DMS79 (cell line): ENCODE measurements around the gene KLHL14.

Experiments
- DNase-seq: peaks from one replicate; lab custom pipeline; 2025; lab: John Stamatoyannopoulos, UW

Gene KLHL14

DNA sequence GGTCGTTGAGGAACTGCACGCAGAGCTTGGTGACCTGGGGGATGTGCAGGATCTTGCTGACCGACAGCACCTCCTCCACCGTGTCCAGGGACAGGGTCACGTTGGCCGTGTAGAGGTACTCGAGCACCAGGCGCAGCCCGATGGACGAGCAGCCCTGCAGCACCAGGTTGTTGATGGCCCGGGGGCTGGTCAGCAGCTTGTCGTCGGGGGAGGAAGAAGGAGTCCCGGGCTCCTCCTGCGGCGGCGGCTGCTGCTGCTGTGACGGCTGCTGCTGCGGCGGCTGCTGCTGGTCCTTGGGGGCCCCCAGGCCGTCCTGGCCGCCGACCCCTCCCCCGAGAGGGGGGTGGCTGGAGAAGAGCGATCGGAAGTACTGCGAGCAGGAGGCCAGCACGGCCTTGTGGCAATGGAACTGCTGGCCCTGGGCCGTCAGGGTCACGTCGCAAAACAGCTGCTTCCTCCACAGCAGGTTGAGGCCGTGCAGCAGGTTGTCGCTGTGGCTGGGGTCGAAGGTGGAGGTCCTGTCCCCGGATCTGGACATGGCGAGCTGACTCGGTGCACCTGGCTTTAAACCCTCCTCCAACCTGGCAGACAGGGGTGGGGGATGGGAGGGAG, 2.7 kb downstream of the KLHL14 start:
- DNase-seq: no peak

DNA sequence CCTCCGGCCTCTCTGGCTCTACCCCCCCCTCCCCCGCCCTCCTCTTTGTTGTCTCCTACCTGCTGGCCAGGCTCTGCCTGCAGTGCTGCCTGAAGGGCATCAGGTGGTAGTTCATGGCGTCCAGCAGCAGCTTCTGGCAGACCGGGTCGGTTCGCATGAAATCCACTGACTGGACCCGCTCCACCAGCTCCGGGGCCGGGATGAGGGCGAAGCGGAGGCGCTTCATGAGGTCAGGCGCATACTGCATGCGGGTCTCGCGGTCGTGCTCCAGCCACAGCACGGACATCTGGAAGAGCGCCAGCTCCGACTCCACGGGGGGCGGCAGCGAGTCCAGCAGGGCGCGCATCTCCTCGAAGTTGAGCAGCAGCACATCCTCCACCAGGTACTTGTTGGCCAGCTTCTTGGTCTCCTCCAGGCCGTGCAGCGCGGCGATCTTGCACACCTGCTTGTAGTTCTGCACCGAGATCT, 3.2 kb downstream of the KLHL14 start:
- DNase-seq: no peak

DNA sequence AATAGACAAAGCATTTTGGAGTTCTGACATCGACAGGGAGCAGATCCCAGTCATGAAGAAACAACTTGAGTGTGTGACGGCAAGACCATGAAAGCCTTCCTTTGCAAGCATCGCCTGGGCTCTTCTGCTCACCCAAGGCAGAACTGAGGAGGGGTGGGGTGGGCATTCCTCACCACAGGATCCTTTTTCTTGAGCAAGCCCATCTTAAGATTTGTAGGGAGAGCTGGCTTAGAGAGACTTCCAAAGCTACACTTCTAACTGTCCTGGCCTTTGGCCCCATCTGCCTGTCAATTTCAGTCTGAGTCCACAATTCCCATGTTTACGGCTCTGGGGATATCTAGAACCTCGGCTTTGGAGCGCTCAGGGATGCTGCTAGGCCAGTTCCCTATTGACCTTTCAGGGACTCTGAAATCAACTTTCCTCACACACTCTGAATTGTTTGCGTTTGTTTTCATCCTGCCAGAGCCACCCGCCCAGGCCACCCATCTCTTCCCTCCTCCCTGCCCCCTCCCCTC, 3.7 kb downstream of the KLHL14 start:
- no peak for DNase-seq

DNA sequence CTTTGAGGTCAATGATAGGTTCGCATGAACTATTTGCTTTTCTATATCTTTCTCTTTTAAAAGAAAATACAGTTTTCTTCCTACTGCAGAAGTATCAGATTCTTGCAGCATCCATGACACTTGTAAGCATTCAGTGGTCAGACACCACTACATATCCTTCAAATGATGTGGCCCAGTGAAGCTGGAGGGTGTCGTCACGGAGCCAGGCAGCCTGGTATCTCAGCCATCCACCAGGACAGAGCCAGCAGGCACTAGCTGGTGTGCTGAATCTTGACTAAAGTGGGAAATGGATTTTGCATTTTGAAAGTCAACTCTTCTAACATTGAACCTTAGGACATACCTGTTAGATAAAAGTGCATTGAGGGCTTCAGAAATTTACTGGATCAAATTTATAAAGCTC, 5.4 kb downstream of the KLHL14 start:
- peak; percentile 22 for DNase-seq

DNA sequence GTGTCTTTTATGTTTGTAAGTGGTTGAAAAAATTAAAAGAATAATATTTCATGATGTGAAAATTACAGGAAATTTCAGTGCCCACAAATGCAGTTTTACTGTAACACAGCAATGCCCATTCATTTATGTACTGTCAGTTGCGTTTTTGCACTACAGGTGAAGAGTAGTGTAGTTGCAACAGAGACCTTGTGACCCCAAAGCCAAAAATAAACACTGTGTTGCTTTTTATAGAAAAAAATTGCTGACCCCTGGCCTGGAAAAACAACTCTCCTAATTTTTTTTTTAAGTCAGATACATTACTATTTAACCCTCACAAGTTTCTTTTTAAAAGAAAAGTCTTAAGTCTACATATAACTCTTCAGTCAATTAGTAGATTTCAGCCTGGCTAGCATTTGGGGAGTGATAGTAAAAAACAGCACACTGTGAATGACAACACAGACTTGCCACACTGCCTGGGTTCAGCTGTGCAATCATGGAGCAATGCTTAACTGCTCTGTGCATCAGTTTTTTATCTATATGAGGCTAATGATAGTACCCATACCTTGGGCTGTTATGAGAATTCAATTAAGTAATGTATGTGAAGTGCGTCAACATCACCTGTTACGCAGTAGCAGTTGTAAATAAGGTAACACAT, 8.1 kb downstream of the KLHL14 start:
- no peak for DNase-seq

DNA sequence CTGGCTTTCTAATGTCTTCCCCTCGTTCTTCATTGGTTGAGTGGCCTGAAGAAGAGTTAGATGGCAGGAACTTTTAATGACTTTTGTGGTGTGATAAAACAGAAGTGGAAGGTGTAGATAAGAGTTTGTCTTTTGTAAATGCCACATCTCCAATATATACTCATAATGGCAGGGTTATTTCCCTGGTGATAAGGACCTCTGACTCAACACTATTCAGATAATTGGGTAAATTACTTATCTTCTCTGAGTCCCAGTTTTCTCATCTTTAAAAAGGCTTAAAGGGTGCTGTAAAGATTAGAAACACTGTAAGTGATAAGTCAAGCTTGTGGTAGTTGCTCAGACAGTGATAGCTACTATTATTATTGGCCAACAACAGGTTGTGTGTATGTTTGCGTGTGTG, 9.5 kb downstream of the KLHL14 start:
- DNase-seq: no peak

DNA sequence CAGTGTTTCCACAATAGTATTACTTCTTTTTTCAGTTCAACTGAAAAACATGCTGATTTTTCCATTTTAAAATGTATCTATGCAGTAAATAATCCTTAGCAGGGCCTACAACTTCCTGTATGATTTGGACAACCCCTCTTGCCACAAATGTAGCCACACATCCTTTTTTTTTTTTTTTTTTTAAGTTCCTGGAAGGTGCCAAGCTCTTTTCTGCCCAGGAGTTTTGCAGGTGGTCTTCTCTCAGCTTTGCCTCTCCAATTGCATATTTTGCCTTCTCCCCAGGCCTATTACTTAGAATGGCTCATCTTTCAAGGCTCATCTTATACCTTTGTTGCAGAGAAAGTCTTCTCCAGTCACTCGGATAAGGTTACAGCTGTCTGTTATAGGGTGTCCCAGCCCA, 11.6 kb downstream of the KLHL14 start:
- DNase-seq: no peak

DNA sequence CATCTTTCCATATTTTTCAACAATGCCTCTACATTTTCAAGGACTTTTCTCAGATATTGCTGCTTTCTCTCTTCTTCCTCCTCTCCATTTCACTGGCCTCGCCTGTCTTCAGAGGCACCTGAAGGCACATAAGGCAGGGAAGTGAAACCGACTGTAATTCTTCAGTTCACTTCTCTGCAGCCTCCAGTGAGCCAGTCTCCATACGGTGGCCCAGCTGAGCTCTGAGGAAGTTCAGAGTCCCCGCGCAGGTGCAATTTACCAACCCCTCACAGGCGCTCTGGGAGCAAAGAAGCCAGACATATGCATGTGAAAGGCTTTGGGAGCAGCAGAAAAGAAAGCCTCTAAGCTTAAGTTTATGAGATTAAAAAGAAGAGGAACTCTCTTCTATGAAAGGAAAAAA, 12.4 kb downstream of the KLHL14 start:
- DNase-seq: no peak

DNA sequence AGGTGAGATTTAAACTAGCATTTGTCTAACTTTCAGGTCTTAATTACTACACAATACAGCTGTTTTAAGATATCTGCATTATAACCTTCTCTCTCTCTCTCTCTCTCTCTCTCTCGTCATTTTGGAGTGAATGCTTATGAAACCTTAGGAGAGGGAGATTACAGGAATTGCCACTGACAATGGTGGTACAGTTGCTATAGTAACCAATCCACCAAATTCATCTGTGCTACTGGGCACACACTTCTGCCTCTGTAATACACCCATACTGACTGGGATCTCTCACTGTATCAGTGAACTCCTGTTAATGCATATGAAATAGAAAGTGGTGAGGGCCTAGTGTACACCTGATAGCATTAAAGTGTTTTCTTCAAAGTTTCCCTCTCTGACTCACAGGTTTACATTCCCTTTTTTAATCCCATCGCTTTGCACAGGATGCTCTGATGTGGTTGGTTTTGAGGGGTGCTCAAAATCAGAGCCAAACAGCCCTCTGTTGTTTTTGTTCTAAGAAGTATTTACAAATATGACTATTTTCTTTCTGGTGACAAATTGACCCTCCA, 13.1 kb downstream of the KLHL14 start:
- DNase-seq: no peak

DNA sequence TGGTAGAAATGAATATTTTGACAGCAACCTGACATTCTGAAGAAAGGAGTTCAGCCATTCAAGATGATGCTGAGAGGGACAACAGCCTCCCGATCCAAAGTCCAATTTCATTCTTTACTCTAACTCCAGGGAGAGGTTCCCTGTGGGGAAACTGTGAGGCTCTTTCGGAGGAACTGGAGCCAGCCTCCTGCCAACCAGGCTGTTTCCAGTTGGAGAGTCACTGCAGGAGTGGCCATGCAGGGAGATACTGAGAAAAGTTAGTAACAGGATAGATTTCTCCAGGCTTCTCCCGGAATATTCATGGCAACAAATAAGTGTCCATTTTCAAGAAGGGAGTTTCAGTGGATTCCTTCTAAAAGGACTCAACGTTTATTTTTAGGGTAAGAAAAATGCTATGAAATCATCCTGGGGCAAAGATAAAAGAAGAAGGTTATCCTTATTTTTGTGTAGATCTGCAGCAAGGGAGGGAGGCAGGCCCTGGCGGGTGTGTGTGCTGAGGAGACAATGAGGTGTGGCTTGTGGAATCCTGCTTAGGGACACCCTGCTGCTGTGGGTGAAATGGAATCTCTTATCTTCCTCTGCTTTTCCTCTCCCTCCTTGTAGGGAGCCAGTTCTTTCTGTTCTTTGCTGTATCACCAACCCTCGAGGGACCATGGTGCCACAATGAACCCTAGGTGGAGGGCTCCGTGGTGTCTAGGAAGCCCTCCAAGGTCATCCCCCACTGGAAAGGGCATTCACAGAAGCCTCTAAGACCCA, 18.1 kb downstream of the KLHL14 start:
- no peak for DNase-seq

DNA sequence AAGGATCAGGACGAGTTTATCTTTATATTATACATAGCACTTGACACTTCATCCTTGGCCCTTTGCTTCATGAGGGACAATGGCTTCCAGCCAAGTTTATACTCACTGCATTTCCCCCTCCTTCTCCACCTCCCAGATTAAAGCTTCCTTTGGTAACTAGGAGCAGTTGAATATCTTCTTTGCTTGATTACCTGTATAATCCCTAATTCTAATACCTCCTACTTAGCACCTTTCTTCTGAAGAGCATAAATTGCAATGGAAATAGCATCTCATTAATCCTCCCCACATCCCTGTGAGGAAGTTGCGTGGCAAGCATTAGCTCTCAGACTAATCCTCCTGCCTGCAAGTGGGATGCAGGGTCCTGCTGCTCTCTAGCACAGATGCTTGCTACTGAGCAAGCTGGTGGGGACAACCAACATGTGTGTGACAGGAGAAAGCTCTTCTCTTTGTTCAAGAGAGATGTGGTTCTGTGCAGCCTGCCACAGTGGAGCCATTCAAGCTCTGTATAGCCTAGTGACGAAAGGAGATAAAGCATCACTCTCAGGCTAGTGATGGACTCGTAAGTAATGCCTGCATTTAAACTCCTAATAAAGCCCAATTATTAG, 19.1 kb downstream of the KLHL14 start:
- DNase-seq: no peak

DNA sequence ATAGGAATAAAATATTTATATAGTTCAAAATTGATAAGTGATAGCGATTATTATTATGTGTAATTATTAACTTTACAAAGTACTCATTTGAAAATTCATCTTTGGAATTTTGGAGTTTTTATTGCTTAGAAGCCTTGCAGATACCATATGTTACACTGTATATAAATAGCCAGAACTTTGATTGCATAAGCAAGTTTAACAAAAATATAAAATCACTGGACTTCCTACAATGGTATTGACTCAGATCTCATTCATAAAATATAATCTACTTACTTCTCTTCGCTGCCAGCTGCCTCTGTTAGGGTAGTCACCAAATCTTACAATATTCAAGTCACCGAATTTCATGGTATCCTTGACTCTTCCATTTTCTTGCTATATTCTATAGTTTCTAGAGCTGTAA, 22.5 kb downstream of the KLHL14 start:
- DNase-seq: no peak

DNA sequence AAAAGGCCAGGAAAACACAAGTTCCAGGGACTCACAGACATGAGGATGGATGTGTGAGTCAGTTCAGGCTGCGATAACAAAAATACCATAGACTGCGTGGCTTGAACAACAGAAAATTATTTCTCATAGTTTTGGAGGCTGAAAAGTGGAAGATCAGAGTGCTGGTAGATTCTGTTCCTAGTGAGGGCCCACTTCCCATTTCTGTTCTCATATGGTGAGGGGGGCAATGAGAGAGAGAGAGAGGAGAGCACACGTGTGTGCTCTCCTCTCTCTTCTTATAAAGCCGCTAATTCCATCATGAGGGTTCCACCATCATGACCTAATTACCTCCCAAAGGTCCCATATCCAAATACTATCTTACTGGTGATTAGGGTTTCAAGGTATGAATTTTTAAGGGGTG, 23.0 kb downstream of the KLHL14 start:
- DNase-seq: no peak

DNA sequence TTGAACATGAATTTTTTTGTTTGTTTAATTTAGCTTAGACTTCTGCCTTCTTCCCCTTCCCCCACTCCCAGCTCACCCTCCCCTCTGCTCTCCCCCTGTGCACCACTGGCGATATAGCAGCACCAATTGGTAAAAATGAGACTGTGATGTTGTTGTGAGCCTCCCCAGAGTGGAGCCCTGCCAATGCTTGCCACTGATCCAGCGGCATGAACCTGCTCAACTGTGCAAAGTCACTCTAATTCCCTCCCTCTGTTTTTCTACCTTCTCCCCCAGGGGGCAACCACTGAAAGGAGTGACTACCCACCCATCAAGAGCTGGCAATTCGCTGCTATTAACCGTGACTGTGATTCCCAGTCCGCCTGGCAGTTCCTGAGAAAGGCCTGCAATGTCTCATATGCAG, 30.2 kb downstream of the KLHL14 start:
- DNase-seq: no peak

DNA sequence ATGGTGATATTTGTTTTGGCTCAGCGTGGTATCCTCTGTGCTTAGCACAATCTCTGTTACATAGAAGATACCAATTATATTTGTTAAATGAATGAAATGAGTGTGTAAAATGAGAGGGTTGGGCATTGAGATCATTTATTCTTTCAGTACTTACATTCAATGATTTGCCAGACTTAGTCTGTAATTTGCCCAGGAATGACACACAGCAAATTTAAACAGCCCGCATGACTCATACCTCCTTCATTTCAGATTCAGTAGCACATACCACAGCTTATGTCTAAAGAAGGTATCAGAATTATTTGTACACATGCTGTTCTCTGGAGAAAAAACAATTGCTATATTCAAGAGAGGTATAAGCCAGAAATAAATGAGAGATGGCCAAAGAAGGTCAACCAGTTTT, 37.0 kb downstream of the KLHL14 start:
- no peak for DNase-seq

DNA sequence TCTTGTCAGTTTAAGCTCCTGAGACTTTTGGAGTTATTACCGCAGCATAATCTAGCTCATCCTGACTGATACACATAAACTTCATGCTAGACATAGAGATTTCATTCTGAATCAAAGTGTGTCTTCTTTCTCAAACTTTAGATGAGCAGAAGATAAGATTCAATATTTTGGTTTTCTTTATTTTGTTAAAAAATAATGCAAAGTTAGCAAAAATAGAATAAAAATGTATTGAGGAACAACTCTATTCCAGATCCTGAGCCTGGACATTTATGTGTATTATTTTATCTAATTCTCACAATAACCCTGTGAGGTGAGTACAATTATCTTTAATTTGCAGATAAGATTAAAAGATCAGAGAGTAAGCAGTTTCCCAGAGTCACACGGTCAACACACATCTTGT, 38.4 kb downstream of the KLHL14 start:
- no peak for DNase-seq

DNA sequence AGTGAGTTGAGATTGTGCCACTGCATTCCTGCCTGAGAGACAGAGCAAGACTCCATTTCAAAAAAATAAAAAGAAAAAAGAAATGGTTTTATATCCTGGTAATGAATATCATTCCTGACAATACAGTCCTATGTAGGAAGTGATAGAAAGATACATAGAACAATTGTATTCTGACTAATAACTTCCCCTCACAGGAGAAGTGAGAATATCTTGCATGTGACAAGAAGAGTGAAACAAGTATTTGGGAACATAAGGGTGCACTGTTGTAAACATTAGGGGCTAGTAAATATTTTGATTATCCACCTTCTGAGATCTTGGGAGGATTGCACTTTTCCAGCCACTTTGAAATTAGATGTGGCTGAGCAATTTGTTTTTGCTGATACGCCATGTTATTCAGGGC, 40.7 kb downstream of the KLHL14 start:
- no peak for DNase-seq

DNA sequence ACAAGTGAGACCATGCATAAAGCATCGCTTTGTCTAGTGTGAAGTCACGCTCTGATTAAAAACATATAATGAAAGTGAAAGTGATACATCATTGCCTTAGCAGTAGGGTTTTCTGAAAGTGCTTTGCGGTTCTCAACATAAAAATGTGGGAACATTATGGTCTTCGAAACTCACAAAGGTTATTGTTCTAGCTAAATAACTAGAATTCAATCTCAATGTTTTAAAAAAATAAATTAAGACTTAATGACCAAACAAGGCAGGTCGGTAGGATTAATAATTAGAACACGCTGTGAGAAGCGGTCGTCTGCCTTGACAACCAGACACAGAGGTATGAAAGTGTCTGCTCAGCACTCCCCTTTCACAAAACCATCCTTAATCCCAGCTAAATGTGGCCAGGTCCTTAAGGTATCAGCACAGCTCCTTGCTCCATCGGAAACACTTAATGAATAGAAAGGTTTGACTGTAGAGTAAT, 42.2 kb downstream of the KLHL14 start:
- DNase-seq: peak; percentile 62

DNA sequence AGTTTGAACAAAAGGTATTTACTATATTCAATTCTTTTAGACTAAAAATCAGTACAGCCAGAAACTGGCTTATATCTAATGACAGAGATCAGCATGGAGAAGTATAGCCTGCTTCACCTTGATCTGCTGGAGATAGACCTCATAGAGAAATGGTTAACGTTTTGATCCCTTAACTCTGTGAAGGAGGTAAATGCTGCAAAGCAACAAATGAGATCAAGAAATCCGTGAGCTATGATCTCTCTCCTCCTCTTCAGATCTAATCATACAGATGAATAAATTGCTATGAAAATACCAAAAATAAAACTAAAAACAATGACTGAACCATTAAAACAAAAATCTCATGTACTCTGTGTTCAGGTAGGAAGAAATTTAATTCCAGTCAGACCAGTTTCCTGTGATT, 42.8 kb downstream of the KLHL14 start:
- no peak for DNase-seq

DNA sequence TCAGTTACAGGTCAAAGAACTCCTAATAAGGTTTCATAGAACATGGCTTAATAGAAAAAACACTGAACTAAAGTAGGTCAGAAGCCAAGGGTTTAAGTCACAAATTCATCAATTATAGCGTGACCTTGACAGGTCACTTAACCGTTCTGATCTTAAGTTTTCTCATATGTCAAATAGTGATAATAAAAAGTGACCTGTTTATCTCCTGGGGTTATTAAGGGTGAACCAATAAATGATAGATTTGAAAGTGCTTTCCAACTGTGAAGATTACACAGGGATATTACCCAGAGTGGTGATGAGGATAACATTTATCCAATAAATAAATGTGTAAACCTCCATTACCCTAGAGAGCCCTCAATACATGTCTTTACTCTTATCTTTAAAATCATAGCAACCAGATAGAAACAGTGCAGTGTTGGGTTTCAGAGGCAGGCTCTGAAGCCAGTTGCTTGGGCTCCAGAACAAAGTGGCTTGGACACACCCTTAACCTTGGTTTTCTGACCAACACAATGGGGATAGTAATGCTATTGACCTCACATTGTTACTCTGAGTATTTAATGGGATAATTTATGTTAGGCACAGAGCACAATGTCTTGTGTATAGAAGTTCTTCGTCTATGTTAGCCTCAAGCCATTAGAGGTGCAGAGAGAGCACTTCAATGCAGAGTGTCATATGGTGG, 48.6 kb downstream of the KLHL14 start:
- DNase-seq: no peak

DNA sequence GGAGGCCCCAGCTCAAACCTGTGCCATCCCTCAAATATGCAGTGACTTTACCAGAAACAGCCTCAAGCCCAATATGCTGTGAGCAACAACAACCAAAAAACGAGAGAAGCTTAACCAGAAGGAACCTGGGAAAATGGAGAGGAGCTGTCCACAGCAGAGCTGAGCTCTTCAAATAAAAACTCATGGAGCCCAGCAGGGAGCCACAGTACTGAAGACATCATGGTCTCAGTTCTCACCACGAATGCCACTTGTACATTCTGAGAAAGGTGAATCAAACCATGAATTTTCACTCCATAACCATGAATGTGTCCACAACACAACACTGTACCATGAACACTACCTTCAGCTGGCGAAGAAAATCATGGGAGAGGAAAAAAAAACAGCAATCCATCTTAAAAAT, 50.5 kb downstream of the KLHL14 start:
- DNase-seq: no peak

DNA sequence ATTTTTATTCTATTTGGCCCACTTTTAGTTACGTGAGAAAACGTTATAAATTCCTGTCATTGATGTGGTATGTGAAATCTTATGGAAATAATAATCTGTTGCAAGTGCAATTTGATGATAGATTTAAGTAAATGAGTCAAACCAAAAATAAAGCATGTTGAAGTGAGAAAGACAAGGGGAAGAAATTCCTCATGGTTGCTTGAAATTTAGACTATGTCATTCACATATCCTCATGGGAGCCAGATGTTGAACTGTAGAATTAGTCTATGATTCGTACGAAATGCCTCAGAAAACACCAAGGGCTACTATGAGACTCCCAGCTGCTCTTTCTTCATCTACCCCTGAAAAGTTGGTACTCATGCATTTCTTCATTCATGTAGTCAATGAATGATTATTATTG, 55.7 kb downstream of the KLHL14 start:
- no peak for DNase-seq
